ENCODE measurements around the gene SPSB4.

GRCh38 chr3:141129541-141130011 is 78.4 kb downstream of the SPSB4 start:
- no peak for TF ChIP-seq CTCF (IDR thresholded peaks at IDR 0.05; ENCODE audit: low read length)
- no peak for TF ChIP-seq EZH2 (optimal IDR thresholded peaks at IDR 0.05; ENCODE audit: low read depth, low read length)

All from MM.1S (cell line).